Measurements from ENCODE around the gene MGA.

Gene MGA

DNA sequence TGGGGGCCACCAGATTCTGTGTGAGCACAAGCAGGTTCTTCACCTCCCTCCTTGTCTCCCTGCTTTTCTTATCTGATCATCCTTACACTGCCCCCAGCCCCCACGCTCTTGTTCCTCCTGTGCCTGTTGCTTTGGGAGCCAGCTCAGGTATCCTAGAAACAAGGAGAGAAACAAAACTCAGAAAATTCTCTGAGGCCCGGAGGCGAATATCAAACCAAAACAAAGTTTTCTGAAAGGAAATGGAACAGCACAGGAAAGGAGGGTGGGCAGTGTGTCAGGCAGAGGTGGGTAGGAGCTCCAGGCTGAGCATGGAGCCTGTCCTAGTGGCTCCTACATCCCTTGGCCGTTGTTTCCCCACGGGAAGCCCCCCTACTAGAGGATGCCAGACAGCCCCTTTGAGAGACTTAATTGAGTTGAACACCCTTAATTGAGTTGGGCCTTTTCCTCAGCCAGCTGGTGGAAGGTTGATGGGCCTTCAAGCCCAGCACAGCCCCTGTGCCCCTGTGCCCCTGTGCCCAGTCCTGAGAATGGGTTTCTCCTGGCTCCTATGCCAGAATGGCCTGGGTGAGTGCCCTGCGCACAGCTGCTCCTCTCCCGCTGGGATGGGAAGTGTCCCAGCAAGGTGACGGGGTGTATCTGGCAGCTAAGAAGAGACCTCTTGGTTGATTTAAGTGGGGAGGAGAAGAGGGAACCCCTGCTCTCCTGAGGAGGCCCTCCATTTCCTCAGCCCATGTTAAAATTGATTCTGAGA, 144.9 kb downstream of the MGA start:
- TF ChIP-seq GLIS3 (CRISPR knock-in tag; IDR thresholded peaks at IDR 0.05) (no peak), ISL1 (CRISPR knock-in tag; IDR thresholded peaks at IDR 0.05) (no peak), ARNTL (CRISPR knock-in tag; IDR thresholded peaks at IDR 0.05; ENCODE audit: borderline replicate concordance, low read depth) (no peak), PATZ1 (CRISPR knock-in tag; IDR thresholded peaks at IDR 0.05; ENCODE audit: borderline replicate concordance) (no peak), ESRRG (CRISPR knock-in tag; IDR thresholded peaks at IDR 0.05) (no peak), ZC3H10 (CRISPR knock-in tag; IDR thresholded peaks at IDR 0.05) (no peak)
- TF ChIP-seq, protein P1, sequence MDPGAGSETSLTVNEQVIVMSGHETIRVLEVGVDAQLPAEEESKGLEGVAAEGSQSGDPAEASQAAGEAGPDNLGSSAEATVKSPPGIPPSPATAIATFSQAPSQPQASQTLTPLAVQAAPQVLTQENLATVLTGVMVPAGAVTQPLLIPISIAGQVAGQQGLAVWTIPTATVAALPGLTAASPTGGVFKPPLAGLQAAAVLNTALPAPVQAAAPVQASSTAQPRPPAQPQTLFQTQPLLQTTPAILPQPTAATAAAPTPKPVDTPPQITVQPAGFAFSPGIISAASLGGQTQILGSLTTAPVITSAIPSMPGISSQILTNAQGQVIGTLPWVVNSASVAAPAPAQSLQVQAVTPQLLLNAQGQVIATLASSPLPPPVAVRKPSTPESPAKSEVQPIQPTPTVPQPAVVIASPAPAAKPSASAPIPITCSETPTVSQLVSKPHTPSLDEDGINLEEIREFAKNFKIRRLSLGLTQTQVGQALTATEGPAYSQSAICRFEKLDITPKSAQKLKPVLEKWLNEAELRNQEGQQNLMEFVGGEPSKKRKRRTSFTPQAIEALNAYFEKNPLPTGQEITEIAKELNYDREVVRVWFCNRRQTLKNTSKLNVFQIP (CRISPR knock-in tag; IDR thresholded peaks at IDR 0.05; ENCODE audit: borderline replicate concordance, low read depth) = no peak
- TF ChIP-seq, protein P2, sequence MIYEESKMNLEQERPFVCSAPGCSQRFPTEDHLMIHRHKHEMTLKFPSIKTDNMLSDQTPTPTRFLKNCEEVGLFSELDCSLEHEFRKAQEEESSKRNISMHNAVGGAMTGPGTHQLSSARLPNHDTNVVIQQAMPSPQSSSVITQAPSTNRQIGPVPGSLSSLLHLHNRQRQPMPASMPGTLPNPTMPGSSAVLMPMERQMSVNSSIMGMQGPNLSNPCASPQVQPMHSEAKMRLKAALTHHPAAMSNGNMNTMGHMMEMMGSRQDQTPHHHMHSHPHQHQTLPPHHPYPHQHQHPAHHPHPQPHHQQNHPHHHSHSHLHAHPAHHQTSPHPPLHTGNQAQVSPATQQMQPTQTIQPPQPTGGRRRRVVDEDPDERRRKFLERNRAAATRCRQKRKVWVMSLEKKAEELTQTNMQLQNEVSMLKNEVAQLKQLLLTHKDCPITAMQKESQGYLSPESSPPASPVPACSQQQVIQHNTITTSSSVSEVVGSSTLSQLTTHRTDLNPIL (CRISPR knock-in tag; IDR thresholded peaks at IDR 0.05; ENCODE audit: low read depth) = no peak
- ATAC-seq = no peak

- ATAC-seq = no peak
- TF ChIP-seq BACH2 (CRISPR knock-in tag; IDR thresholded peaks at IDR 0.05; ENCODE audit: borderline replicate concordance) = no peak
- no peak for TF ChIP-seq ZNF565 (CRISPR knock-in tag; conservative IDR thresholded peaks at IDR 0.05; ENCODE audit: low read depth)
- TF ChIP-seq ZFP3 (CRISPR knock-in tag; IDR thresholded peaks at IDR 0.05) = no peak
- TF ChIP-seq SNAI2 (CRISPR knock-in tag; IDR thresholded peaks at IDR 0.05) = no peak
- no peak for TF ChIP-seq PATZ1 (CRISPR knock-in tag; IDR thresholded peaks at IDR 0.05; ENCODE audit: borderline replicate concordance)
- no peak for TF ChIP-seq CSDC2 (CRISPR knock-in tag; IDR thresholded peaks at IDR 0.05)
- TF ChIP-seq PPARA (CRISPR knock-in tag; IDR thresholded peaks at IDR 0.05; ENCODE audit: borderline replicate concordance) = no peak
These were observed 145.5 kb downstream of the MGA start for GRCh38 chr15:41805711-41806110.

DNA sequence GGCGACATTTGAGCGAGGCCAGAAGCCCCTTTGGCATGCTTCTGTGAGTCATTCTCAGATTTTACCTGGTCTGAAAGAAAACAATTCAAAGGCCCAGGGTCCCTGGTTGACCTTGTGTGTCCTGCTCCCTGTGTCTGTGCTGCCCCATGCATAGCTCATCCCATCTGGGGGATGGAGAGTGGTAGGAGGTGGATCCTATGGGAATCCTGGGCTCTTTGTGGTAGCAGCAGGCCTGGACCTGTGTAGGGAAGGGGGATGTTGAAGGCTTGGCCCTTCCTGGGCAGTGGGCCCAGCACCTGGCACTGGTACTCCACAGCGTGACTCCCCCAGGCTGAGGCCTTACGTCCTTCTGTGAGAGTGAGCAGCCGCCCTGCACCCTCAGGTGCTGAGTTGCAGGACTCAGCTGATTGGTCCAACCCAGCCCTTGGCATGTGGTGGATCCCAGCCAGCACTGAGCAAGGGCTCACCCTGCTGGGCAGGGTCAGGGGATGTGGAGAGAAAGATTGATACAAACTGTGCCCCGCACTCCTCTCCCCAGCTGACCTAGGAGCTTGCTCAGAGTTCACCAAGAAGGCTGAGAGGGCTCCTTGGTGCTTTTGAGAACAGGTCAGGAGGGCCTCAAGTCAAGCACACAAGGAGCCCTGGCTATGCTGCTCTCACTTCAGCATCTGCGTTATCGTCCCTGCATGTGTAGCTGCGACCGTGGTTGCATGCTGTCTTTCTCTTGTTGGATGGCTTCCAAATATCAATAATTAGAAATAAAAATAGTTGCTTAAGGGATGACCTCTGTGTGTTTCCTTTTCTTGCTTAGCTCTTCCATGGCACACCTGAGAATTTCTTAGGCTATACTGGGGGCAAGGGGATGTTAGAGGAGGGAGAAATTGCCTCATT, 146.3 kb downstream of the MGA start:
- peak; percentile 34 for ATAC-seq
- TF ChIP-seq TOX (CRISPR knock-in tag; IDR thresholded peaks at IDR 0.05; ENCODE audit: borderline replicate concordance) = no peak
- TF ChIP-seq ISL1 (CRISPR knock-in tag; IDR thresholded peaks at IDR 0.05) = no peak
- TF ChIP-seq, protein P1 (CRISPR knock-in tag; IDR thresholded peaks at IDR 0.05; ENCODE audit: borderline replicate concordance, low read depth) = no peak
- no peak for TF ChIP-seq TCF4 (CRISPR knock-in tag; IDR thresholded peaks at IDR 0.05; ENCODE audit: borderline replicate concordance)
- TF ChIP-seq OSR1 (CRISPR knock-in tag; IDR thresholded peaks at IDR 0.05) = no peak
- TF ChIP-seq PATZ1 (CRISPR knock-in tag; IDR thresholded peaks at IDR 0.05; ENCODE audit: borderline replicate concordance) = no peak
- TF ChIP-seq ZNF70 (CRISPR knock-in tag; IDR thresholded peaks at IDR 0.05) = no peak
- no peak for TF ChIP-seq CSDC2 (CRISPR knock-in tag; IDR thresholded peaks at IDR 0.05)
- TF ChIP-seq ESRRG (CRISPR knock-in tag; IDR thresholded peaks at IDR 0.05) = no peak
- TF ChIP-seq GLIS3 (CRISPR knock-in tag; IDR thresholded peaks at IDR 0.05) = no peak
- TF ChIP-seq ZC3H10 (CRISPR knock-in tag; IDR thresholded peaks at IDR 0.05) = no peak

Measured in SK-N-SH treated with all-trans-retinoic acid at 6 μM for 48 hours (cell line).